Endothelial cell of umbilical vein (primary cell): ENCODE measurements around the gene KCNQ1OT1. TPM values are rescaled to one million over a fixed set of nuclear protein-coding genes. Genes with fewer than 3 reads are reported as not detected.

ENCODE experiments used
- BruUV-seq: library from RNA; stranded (reverse); fragments of 400-500 nt; replicated peaks from 2 replicates; lab custom pipeline; 2021; lab: Mats Ljungman, UMichigan
- CTCF ChIA-PET: fragments of 300-600, 350-600 bp; sonication (Branson Sonifier 250); formaldehyde crosslinking; loops from one replicate; lab custom pipeline; 2021; ENCODE audit warnings: antibody characterized with exemption, inconsistent platforms; lab: Charles Lee
- POLR2A ChIA-PET: fragments of 300-600, 350-600 bp; sonication (Branson Sonifier 250); formaldehyde crosslinking; loops from one replicate; lab custom pipeline; 2021; ENCODE audit warnings: antibody characterized with exemption, inconsistent platforms; lab: Charles Lee
- DNase-seq: peaks from one replicate; pipeline ENCODE4 v3.0.0-alpha.2; 2011; ENCODE audit warnings: low read depth, low spot score
- FAIRE-seq: peaks from 2 replicates; lab custom pipeline; 2011; peaks lifted over from hg19 to GRCh38; lab: Jason Lieb, UNC
- H2AFZ ChIP-seq: 2 replicates; pipeline ENCODE4 v1.6.0; 2012; ENCODE audit warnings: low read depth, low read length, control low read depth, inconsistent platforms
- H3K27ac ChIP-seq: 2 replicates; pipeline ENCODE4 v1.5.1; 2011; ENCODE audit warnings: low read depth, mild to moderate bottlenecking, control low read depth, low read length, moderate library complexity; ENCODE audit not compliant: insufficient read depth
- H3K27me3 ChIP-seq, 2 experiments: 2 replicates each; pipeline versions ENCODE4 v1.6.0 to v1.6.1; 2011; ENCODE audit warnings: low read length in 2 of 2, mixed read lengths in 1 of 2; ENCODE audit not compliant: control insufficient read depth in 2 of 2, insufficient read depth in 2 of 2
- H3K36me3 ChIP-seq, 2 experiments: 2 replicates in 1 of 2; 3 replicates in 1 of 2; pipeline ENCODE4 v1.5.1; 2011; ENCODE audit warnings: low read length in 2 of 2, mild to moderate bottlenecking in 1 of 2, moderate library complexity in 1 of 2; ENCODE audit not compliant: control insufficient read depth in 2 of 2, insufficient read depth in 2 of 2; ENCODE audit errors: extremely low read depth in 1 of 2
- H3K4me1 ChIP-seq: 3 replicates; pipeline ENCODE4 v1.5.1; 2011; ENCODE audit warnings: mild to moderate bottlenecking, low read length; ENCODE audit not compliant: control insufficient read depth, insufficient read depth; ENCODE audit errors: extremely low read depth
- H3K4me2 ChIP-seq: 2 replicates; pipeline ENCODE4 v1.6.1; 2011; ENCODE audit warnings: low read length, control low read depth, mixed read lengths; ENCODE audit not compliant: insufficient read depth
- H3K4me3 ChIP-seq, 3 experiments: fragments of 200-600 bp in 1 of 3; sonication (generic), shearing (Covaris generic) in 1 of 3; replicated peaks in 1 of 3; 2 replicates each; pipeline ENCODE4 v1.5.1; 2011 to 2016; ENCODE audit warnings: control low read depth in 3 of 3, low read length in 3 of 3, mild to moderate bottlenecking in 2 of 3, inconsistent platforms in 1 of 3, low read depth in 1 of 3, moderate library complexity in 1 of 3; ENCODE audit not compliant: insufficient read depth in 1 of 3
- H3K79me2 ChIP-seq: 2 replicates; pipeline ENCODE4 v1.6.0; 2012; ENCODE audit warnings: low read length, inconsistent platforms; ENCODE audit not compliant: control insufficient read depth, insufficient read depth
- H3K9ac ChIP-seq: replicated peaks from 2 replicates; pipeline ENCODE3; 2011; ENCODE audit warnings: low read length, control low read depth; ENCODE audit not compliant: insufficient read depth; ENCODE audit errors: extremely low read depth
- H3K9me1 ChIP-seq: replicated peaks from 3 replicates; pipeline ENCODE4 v1.6.0; 2011; ENCODE audit warnings: mild to moderate bottlenecking, low read length; ENCODE audit not compliant: control insufficient read depth, insufficient read depth; ENCODE audit errors: extremely low read depth
- H3K9me3 ChIP-seq: replicated peaks from 2 replicates; pipeline ENCODE4 v1.5.1; 2012; ENCODE audit warnings: low read length, inconsistent platforms; ENCODE audit not compliant: control insufficient read depth, insufficient read depth
- H4K20me1 ChIP-seq: replicated peaks from 2 replicates; pipeline ENCODE3; 2011; ENCODE audit warnings: mild to moderate bottlenecking, low read length; ENCODE audit not compliant: control insufficient read depth, insufficient read depth; ENCODE audit errors: extremely low read depth
- EZH2 ChIP-seq: IDR thresholded peaks from 2 replicates; pipeline ENCODE4 v1.6.1; 2012; ENCODE audit warnings: borderline replicate concordance, low read depth, mild to moderate bottlenecking, moderate library complexity, low read length, inconsistent platforms; ENCODE audit not compliant: severe bottlenecking
- FOS ChIP-seq: IDR thresholded peaks from 2 replicates; pipeline ENCODE4 v1.6.1; 2011; ENCODE audit warnings: mild to moderate bottlenecking, low read length, moderate library complexity, borderline replicate concordance; ENCODE audit not compliant: insufficient read depth
- GATA2 ChIP-seq: IDR thresholded peaks from 2 replicates; pipeline ENCODE4 v1.7.0; 2011; ENCODE audit warnings: low read depth, mild to moderate bottlenecking, moderate library complexity, mixed read lengths, low read length; ENCODE audit not compliant: insufficient read length, insufficient read depth
- JUN ChIP-seq: IDR thresholded peaks from 2 replicates; pipeline ENCODE4 v1.6.1; 2011; ENCODE audit warnings: borderline replicate concordance, low read depth; ENCODE audit not compliant: insufficient read length, insufficient read depth
- MYC ChIP-seq: IDR thresholded peaks from one replicate; pipeline ENCODE4 v1.6.1; 2011; ENCODE audit warnings: mild to moderate bottlenecking, low read depth, low read length
- POLR2A ChIP-seq: IDR thresholded peaks from 2 replicates; pipeline ENCODE4 v1.6.1; 2012; ENCODE audit warnings: low read depth, mild to moderate bottlenecking, control low read depth, low read length
- POLR2AphosphoS5 ChIP-seq: IDR thresholded peaks from 2 replicates; pipeline ENCODE4 v1.6.1; 2012; ENCODE audit warnings: low read depth, mild to moderate bottlenecking, control low read depth, low read length, moderate library complexity; ENCODE audit not compliant: insufficient read depth
- dilution Hi-C: fragments of 300-500 bp; cut with MboI; formaldehyde crosslinking; loops from one replicate; pipeline ENCODE4 v1.15.0; 2019; ENCODE audit warnings: low sequenced_read_pairs; ENCODE audit not compliant: extremely low pct_ligation_motif_present
- intact Hi-C: fragments of 100-400 bp; cut with micrococcal nuclease; formaldehyde crosslinking; loops from one replicate; pipeline ENCODE4 v1.10.0; 2022
- polyA plus RNA-seq, 4 experiments: library from polyadenylated mRNA; depleted of rRNA in 3 of 4; stranded (reverse) in 3 of 4; unstranded in 1 of 4; fragments of >200 nt; gene quantifications; 2 replicates each; pipeline versions ENCODE4 v1.2.1 to v1.2.3, GENCODE V29; 2011 to 2012; ENCODE audit warnings: missing spikeins in 1 of 4
- total RNA-seq: library from RNA; stranded (reverse); gene quantifications from 2 replicates; pipeline ENCODE4 v1.2.3, GENCODE V29; 2021
- TF ChIP-seq, protein P1 (sequence below): IDR thresholded peaks from 2 replicates; pipeline ENCODE4 v1.6.1; 2011; ENCODE audit not compliant: insufficient read depth, insufficient read length
- TF ChIP-seq, protein P2 (sequence below), 2 donors: IDR thresholded peaks; 1 replicate in 1 of 2; 2 replicates in 1 of 2; pipeline ENCODE4 v1.5.1; 2011; ENCODE audit warnings: low read length in 2 of 2, mild to moderate bottlenecking in 2 of 2, moderate library complexity in 2 of 2, control low read depth in 1 of 2, inconsistent platforms in 1 of 2, low read depth in 1 of 2; ENCODE audit not compliant: insufficient read depth in 1 of 2; ENCODE audit errors: extremely low read depth in 1 of 2

KCNQ1OT1 gene
- total and polyA plus RNA-seq, 2 donors (not counting 3 experiments of a cell fraction or from before 2014, with no cell fraction given), result 0.11 to 1.8 TPM

DNA sequence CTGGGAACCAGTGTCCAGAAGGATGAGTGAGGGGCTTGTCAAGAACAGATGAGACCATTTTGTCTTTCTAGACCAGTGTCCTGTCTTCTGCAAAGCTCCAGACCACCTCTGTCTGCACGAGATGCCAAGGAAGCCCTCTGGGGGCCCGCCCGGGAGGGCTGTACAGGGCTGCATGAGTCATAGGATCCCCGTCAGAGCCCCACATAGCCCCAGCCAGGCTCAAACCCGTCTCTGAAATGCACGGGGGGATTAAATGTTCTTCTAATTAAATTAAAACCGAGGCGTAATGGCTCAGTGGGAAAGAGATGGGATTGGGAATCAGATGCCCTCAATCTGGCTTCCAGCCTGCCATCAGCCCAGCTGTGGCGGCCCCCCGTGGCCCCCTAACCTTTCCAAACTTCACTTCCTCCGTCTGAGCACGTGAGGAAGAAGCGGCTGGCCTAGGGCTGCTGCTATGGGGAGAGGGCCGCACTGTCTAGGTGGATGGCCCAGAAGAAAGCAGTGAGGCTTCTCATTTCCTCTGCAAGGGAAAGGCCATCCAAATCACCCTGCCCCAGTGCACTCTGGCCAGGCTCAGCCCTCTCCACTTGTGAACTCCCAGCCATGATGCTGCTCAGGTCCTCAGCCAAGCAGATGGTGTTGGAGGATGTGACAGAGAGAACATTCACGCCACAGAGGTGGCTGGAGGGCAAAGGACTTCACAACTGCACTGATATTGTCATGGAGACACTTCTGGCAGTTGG, 32.8 kb downstream of the KCNQ1OT1 start:
- POLR2A ChIA-PET, result no interaction called here
- BruUV-seq, result no TSS peak
- H3K9me1 ChIP-seq, result no peaks in the 10 kb centered on the region
- TF ChIP-seq, protein P1, sequence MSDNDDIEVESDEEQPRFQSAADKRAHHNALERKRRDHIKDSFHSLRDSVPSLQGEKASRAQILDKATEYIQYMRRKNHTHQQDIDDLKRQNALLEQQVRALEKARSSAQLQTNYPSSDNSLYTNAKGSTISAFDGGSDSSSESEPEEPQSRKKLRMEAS, result no peak
- TF ChIP-seq EZH2 (no peak), MYC (no peak), GATA2 (no peak), POLR2AphosphoS5 (no peak), POLR2A (no peak), FOS (no peak), JUN (no peak)
- TF ChIP-seq, protein P2, sequence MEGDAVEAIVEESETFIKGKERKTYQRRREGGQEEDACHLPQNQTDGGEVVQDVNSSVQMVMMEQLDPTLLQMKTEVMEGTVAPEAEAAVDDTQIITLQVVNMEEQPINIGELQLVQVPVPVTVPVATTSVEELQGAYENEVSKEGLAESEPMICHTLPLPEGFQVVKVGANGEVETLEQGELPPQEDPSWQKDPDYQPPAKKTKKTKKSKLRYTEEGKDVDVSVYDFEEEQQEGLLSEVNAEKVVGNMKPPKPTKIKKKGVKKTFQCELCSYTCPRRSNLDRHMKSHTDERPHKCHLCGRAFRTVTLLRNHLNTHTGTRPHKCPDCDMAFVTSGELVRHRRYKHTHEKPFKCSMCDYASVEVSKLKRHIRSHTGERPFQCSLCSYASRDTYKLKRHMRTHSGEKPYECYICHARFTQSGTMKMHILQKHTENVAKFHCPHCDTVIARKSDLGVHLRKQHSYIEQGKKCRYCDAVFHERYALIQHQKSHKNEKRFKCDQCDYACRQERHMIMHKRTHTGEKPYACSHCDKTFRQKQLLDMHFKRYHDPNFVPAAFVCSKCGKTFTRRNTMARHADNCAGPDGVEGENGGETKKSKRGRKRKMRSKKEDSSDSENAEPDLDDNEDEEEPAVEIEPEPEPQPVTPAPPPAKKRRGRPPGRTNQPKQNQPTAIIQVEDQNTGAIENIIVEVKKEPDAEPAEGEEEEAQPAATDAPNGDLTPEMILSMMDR (IDR thresholded peaks at IDR 0.05; ENCODE audit: extremely low read depth in 1 of 2, insufficient read depth in 1 of 2, low read depth in 1 of 2, low read length in 2 of 2), result no peak
- H3K4me2 ChIP-seq, result no peak overlapping the region
- no peak overlapping the region for H3K27ac ChIP-seq
- CTCF ChIA-PET, result no interaction called here
- intact Hi-C loops, result no loop called here
- no peak for FAIRE-seq
- dilution Hi-C loops, result no loop called here
- no peaks in the 10 kb centered on the region for H3K79me2 ChIP-seq
- no peaks in the 10 kb centered on the region for H3K36me3 ChIP-seq
- no peak overlapping the region for H2AFZ ChIP-seq
- H3K9me3 ChIP-seq, result peaks cover under 1% of the 10 kb centered on the region
- no peaks in the 10 kb centered on the region for H3K4me1 ChIP-seq
- H3K27me3 ChIP-seq, result no peaks in the 10 kb centered on the region
- DNase-seq, result no peak
- H3K9ac ChIP-seq, result no peak overlapping the region
- H4K20me1 ChIP-seq, result no peaks in the 10 kb centered on the region
- H3K4me3 ChIP-seq, result no peak overlapping the region
